Glutamatergic neuron (in vitro differentiated cells): ENCODE data around the gene ITPRID2. TPM values are rescaled to one million over a fixed set of nuclear protein-coding genes. Genes with fewer than 3 reads are reported as not detected.

Experiments
- DNase-seq: peaks from one replicate; pipeline ENCODE4 v3.0.0; 2022
- H3K27ac Mint-ChIP-seq: one replicate; pipeline ENCODE4 v1.8.0; 2020; ENCODE audit warnings: mild to moderate bottlenecking, mixed read lengths, inconsistent platforms; ENCODE audit not compliant: unreplicated experiment
- H3K27me3 Mint-ChIP-seq: one replicate; pipeline ENCODE4 v1.8.0; 2020; ENCODE audit warnings: mild to moderate bottlenecking, moderate library complexity, mixed read lengths, inconsistent platforms; ENCODE audit not compliant: unreplicated experiment
- H3K36me3 Mint-ChIP-seq: one replicate; pipeline ENCODE4 v1.8.0; 2020; ENCODE audit warnings: mild to moderate bottlenecking, mixed read lengths, inconsistent platforms; ENCODE audit not compliant: unreplicated experiment
- H3K4me1 Mint-ChIP-seq: one replicate; pipeline ENCODE4 v1.8.0; 2020; ENCODE audit warnings: mild to moderate bottlenecking, low read depth, mixed read lengths, inconsistent platforms; ENCODE audit not compliant: unreplicated experiment
- H3K4me3 Mint-ChIP-seq: one replicate; pipeline ENCODE4 v1.8.0; 2020; ENCODE audit warnings: mild to moderate bottlenecking, mixed read lengths, inconsistent platforms; ENCODE audit not compliant: unreplicated experiment
- H3K9me3 Mint-ChIP-seq: one replicate; pipeline ENCODE4 v1.8.0; 2020; ENCODE audit warnings: mild to moderate bottlenecking, moderate library complexity, mixed read lengths, inconsistent platforms; ENCODE audit not compliant: unreplicated experiment
- CTCF ChIP-seq: fragments of 200-600 bp; sonication (generic); IDR thresholded peaks from one replicate; pipeline ENCODE4 v1.5.0; 2021; ENCODE audit not compliant: partially characterized antibody, unreplicated experiment
- total RNA-seq: library from RNA; stranded (reverse); fragmentation: NEBNext Ultra II Directional; extraction: Animal tissue kit (Norgen Biotek cat#: 25700); gene quantifications from one replicate; pipeline ENCODE4 v1.2.1, GENCODE V29; 2021; ENCODE audit not compliant: unreplicated experiment

Gene ITPRID2
- total RNA-seq, 1 donor from 2014 or later, result 32.8 TPM

GRCh38 chr2:181847702-181848101 lies 43.8 kb upstream of the ITPRID2 start:
- no peak for TF ChIP-seq CTCF
- Mint-ChIP-seq H3K27ac (no peak overlapping the region), H3K27me3 (no peaks in the 10 kb centered on the region), H3K9me3 (no peaks in the 10 kb centered on the region), H3K36me3 (no peaks in the 10 kb centered on the region), H3K4me3 (no peak overlapping the region), H3K4me1 (peaks cover 8% of the 10 kb centered on the region)
- DNase-seq, result no peak

GRCh38 chr2:181848261-181848886 lies 43.2 kb upstream of the ITPRID2 start:
- Mint-ChIP-seq H3K4me3 (no peak overlapping the region), H3K36me3 (no peaks in the 10 kb centered on the region), H3K27me3 (no peaks in the 10 kb centered on the region), H3K4me1 (peaks cover 8% of the 10 kb centered on the region), H3K27ac (no peak overlapping the region), H3K9me3 (no peaks in the 10 kb centered on the region)
- DNase-seq, result no peak
- TF ChIP-seq CTCF, result no peak

DNA sequence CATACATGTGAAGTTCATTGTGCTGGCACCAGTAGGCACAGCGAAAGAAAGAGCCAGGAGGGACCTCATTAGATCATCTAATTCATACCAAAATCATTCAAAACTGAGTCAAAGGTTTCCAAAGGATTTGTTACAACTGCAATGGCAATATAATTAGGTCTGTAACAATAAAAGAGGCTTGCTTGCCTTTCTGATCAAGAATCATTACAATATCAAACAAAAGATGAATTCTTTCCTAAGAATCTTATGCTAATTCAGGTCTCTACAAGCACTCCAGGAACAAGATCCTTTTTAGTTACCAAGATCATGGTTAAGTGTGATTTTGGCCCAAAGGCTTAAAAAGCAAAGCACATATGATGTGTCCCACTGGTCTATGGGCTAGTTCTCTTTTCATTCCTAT lies 41.9 kb upstream of the ITPRID2 start:
- H3K27ac Mint-ChIP-seq, result no peak overlapping the region
- no peaks in the 10 kb centered on the region for H3K9me3 Mint-ChIP-seq
- no peaks in the 10 kb centered on the region for H3K27me3 Mint-ChIP-seq
- DNase-seq, result no peak
- H3K36me3 Mint-ChIP-seq, result no peaks in the 10 kb centered on the region
- peaks cover 8% of the 10 kb centered on the region for H3K4me1 Mint-ChIP-seq
- no peak overlapping the region for H3K4me3 Mint-ChIP-seq
- TF ChIP-seq CTCF, result no peak

DNA sequence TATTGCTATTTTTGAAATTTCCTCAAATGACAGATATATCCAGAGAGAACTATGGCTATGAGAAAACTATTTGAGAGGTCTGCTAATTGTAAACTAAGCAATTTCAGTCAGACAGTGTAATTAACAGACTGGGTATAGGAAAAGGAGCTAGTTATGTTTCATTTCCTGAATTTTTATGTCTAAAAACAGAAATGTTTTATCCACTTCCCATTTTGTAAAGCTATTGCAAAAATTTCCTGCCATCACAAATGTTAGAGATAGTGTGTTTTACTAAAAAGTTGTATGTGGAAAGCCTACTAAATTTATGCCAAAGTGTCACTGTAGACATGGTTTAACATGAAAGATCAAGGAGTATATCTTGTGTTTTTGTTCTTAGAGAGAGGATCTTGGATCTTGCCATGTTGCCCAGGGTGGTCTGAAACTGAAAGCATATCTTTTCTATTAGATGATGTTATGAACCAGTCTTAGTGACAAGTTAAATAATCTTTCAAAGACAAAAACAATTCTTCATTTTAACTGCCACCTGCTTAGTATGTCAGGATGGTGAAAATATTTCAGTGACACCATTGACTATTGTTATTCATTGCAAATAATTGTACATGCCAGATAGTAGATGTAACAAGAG lies 40.5 kb upstream of the ITPRID2 start:
- peaks cover 8% of the 10 kb centered on the region for H3K4me1 Mint-ChIP-seq
- H3K4me3 Mint-ChIP-seq, result no peak overlapping the region
- H3K27ac Mint-ChIP-seq, result no peak overlapping the region
- no peak for TF ChIP-seq CTCF
- no peaks in the 10 kb centered on the region for H3K9me3 Mint-ChIP-seq
- no peaks in the 10 kb centered on the region for H3K36me3 Mint-ChIP-seq
- H3K27me3 Mint-ChIP-seq, result no peaks in the 10 kb centered on the region
- no peak for DNase-seq

DNA sequence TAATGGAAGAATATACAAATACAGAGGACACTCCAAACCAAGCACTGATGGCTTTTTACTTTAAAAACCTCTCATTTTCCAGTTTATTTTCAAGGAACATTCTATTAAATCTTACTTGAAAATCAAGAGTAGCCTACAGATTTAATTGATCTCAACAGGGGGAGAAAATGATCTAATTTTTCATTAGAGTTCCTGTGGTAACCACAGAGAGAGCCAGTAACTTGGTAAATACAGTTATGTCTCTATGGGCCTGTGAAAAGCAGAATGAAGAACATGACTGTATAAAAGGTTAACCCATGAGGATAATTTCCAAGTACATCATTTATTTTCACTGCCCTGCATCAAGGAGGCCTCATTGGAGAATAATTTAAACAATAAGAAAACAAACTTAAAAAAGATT lies 39.8 kb upstream of the ITPRID2 start:
- no peak overlapping the region for H3K27ac Mint-ChIP-seq
- H3K4me1 Mint-ChIP-seq, result peaks cover 8% of the 10 kb centered on the region
- H3K4me3 Mint-ChIP-seq, result no peak overlapping the region
- H3K36me3 Mint-ChIP-seq, result no peaks in the 10 kb centered on the region
- H3K27me3 Mint-ChIP-seq, result no peaks in the 10 kb centered on the region
- no peak for TF ChIP-seq CTCF
- DNase-seq, result no peak
- no peaks in the 10 kb centered on the region for H3K9me3 Mint-ChIP-seq
